Measurements from ENCODE around the gene CNNM4.

Gene CNNM4

DNA sequence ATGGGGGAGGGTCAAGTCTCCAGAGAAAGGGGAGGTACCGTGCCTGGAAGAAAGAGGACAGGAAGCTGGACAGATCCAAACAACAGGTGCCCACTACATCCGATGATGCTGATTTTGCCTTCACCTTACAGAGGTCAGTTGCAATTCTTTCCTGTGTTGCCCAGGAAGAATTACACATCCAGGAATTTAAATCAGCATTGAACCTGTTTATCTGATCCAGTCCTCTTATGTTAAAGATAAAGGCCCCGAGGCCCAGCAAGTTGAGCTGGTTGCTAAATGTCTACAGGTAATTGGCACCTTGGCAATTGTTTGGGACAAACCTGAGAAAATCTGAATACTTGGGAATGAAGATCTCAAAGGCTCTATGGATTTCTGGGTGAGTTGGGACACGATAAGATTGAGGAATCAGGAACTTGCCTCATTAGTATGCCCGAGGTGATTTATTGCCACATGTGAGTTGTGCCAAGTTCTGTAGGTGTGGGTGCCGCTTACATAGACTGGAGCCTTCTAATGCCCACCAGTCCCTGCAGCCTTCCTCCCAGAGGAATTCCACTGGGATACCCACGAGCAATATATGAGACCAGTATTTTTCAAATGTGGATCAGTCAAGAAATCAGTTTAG is 6.9 kb upstream of the CNNM4 start:
- Histone ChIP-seq H2AFZ (ENCODE audit: low read depth, low read length) (no peak overlapping the region), H3K36me3 (replicated peaks; ENCODE audit: low read depth, low read length) (no peaks in the 10 kb centered on the region), H3K27me3 (ENCODE audit: low read depth, low read length) (no peaks in the 10 kb centered on the region), H3K4me3 (ENCODE audit: low read length) (no peak overlapping the region), H4K20me1 (ENCODE audit: insufficient read depth, low read length) (no peaks in the 10 kb centered on the region), H3K4me2 (ENCODE audit: low read length) (no peak overlapping the region), H3K79me2 (ENCODE audit: low read length) (no peaks in the 10 kb centered on the region), H3K27ac (ENCODE audit: low read length) (no peak overlapping the region), H3K9ac (ENCODE audit: low read length) (no peak overlapping the region), H3K9me3 (ENCODE audit: insufficient read depth, low read length) (no peaks in the 10 kb centered on the region), H3K4me1 (ENCODE audit: low read length) (no peaks in the 10 kb centered on the region)
- TF ChIP-seq, protein P1, sequence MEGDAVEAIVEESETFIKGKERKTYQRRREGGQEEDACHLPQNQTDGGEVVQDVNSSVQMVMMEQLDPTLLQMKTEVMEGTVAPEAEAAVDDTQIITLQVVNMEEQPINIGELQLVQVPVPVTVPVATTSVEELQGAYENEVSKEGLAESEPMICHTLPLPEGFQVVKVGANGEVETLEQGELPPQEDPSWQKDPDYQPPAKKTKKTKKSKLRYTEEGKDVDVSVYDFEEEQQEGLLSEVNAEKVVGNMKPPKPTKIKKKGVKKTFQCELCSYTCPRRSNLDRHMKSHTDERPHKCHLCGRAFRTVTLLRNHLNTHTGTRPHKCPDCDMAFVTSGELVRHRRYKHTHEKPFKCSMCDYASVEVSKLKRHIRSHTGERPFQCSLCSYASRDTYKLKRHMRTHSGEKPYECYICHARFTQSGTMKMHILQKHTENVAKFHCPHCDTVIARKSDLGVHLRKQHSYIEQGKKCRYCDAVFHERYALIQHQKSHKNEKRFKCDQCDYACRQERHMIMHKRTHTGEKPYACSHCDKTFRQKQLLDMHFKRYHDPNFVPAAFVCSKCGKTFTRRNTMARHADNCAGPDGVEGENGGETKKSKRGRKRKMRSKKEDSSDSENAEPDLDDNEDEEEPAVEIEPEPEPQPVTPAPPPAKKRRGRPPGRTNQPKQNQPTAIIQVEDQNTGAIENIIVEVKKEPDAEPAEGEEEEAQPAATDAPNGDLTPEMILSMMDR (IDR thresholded peaks at IDR 0.05; ENCODE audit: low read depth, low read length): no peak
- no peak for TF ChIP-seq EZH2phosphoT487 (IDR thresholded peaks at IDR 0.05; ENCODE audit: low read depth)

DNA sequence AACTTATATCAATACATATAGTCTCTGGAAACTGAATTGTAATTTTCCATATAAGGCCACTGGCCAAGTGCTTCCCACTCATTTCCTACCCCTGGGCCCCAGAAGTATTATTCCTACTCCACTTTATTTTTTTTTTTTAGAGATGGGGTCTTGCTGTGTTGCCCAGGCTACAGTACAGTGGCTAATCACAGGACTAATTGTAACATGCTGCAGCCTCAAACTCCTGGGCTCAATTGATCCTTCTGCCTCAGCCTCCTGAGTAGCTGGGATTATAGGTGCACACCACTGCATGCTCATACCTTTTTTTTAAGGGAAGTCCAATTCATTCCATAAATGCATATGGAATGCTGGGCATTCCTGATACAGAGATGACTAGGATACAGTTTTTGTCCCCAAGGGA is 6.4 kb upstream of the CNNM4 start:
- Histone ChIP-seq H2AFZ (ENCODE audit: low read depth, low read length) (no peak overlapping the region), H3K9me3 (ENCODE audit: insufficient read depth, low read length) (no peaks in the 10 kb centered on the region), H4K20me1 (ENCODE audit: insufficient read depth, low read length) (no peaks in the 10 kb centered on the region), H3K4me1 (ENCODE audit: low read length) (no peaks in the 10 kb centered on the region), H3K36me3 (replicated peaks; ENCODE audit: low read depth, low read length) (no peaks in the 10 kb centered on the region), H3K9ac (ENCODE audit: low read length) (no peak overlapping the region), H3K27me3 (ENCODE audit: low read depth, low read length) (no peaks in the 10 kb centered on the region), H3K4me2 (ENCODE audit: low read length) (no peak overlapping the region), H3K4me3 (ENCODE audit: low read length) (no peak overlapping the region), H3K79me2 (ENCODE audit: low read length) (no peaks in the 10 kb centered on the region), H3K27ac (ENCODE audit: low read length) (no peak overlapping the region)
- TF ChIP-seq, protein P1 (IDR thresholded peaks at IDR 0.05; ENCODE audit: low read depth, low read length): no peak
- no peak for TF ChIP-seq EZH2phosphoT487 (IDR thresholded peaks at IDR 0.05; ENCODE audit: low read depth)

DNA sequence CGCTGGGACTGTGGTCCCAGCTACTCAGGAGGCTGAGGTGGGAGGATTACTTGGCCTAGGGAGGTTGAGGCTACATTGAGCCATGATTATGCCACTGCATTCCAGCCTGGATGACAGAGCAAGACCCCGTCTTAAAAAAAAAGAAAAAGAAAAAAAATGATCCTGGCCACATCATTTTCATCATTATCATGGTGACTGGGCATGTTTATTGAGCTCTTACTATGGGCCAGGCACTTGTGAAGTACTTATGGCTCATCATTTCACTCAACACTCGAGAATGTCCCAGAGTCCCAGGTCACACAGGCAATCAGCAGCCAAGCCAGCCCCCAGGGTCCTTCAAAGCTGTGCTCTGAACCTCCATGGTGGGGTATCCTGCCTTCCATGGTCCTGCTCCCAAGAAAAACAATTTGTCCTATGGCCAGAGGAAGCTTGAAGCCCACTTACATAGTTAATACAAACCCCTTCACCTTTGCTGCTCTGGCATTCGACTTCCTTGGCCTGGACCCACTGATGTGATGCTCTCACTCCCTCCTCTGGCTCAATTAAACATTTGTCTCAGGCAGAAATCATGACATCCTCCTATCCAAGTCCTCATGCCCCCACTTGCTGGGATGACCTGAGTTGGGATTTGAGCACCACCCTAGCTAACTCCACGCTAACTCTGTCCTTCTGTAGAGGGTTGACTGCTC is 3.8 kb upstream of the CNNM4 start:
- H3K79me2 ChIP-seq (ENCODE audit: low read length): no peaks in the 10 kb centered on the region
- H3K9me3 ChIP-seq (ENCODE audit: insufficient read depth, low read length): no peaks in the 10 kb centered on the region
- no peak overlapping the region for H2AFZ ChIP-seq (ENCODE audit: low read depth, low read length)
- no peak overlapping the region for H3K27ac ChIP-seq (ENCODE audit: low read length)
- no peaks in the 10 kb centered on the region for H3K36me3 ChIP-seq (replicated peaks; ENCODE audit: low read depth, low read length)
- H3K4me3 ChIP-seq (ENCODE audit: low read length): no peak overlapping the region
- peaks cover 15% of the 10 kb centered on the region for H3K4me1 ChIP-seq (ENCODE audit: low read length)
- no peaks in the 10 kb centered on the region for H4K20me1 ChIP-seq (ENCODE audit: insufficient read depth, low read length)
- H3K27me3 ChIP-seq (ENCODE audit: low read depth, low read length): no peaks in the 10 kb centered on the region
- TF ChIP-seq, protein P1 (IDR thresholded peaks at IDR 0.05; ENCODE audit: low read depth, low read length): no peak
- no peak for TF ChIP-seq EZH2phosphoT487 (IDR thresholded peaks at IDR 0.05; ENCODE audit: low read depth)
- H3K4me2 ChIP-seq (ENCODE audit: low read length): no peak overlapping the region
- no peak overlapping the region for H3K9ac ChIP-seq (ENCODE audit: low read length)

DNA sequence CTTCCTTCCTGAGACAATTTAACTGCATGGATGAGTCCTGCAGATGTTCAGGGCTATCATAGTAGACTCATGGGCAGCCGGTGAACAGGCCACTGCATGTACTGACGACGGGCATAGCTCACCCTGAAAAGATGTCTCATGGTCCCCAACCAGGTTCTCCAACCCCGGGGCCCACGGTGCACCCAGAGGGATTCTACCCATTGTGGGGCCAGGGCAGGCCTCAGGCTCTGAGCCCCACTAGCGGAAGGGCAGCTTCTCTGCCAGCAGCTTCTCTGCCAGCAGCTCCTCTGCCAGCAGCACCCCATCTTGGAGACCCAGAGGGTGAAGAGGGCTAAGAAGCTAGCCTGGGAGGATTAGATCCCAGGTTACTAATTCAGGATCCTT is 3.2 kb upstream of the CNNM4 start:
- no peaks in the 10 kb centered on the region for H3K79me2 ChIP-seq (ENCODE audit: low read length)
- no peak overlapping the region for H3K4me3 ChIP-seq (ENCODE audit: low read length)
- no peaks in the 10 kb centered on the region for H3K27me3 ChIP-seq (ENCODE audit: low read depth, low read length)
- H3K4me2 ChIP-seq (ENCODE audit: low read length): no peak overlapping the region
- H2AFZ ChIP-seq (ENCODE audit: low read depth, low read length): no peak overlapping the region
- H3K9me3 ChIP-seq (ENCODE audit: insufficient read depth, low read length): no peaks in the 10 kb centered on the region
- no peaks in the 10 kb centered on the region for H3K36me3 ChIP-seq (replicated peaks; ENCODE audit: low read depth, low read length)
- no peak overlapping the region for H3K9ac ChIP-seq (ENCODE audit: low read length)
- H4K20me1 ChIP-seq (ENCODE audit: insufficient read depth, low read length): no peaks in the 10 kb centered on the region
- TF ChIP-seq EZH2phosphoT487 (IDR thresholded peaks at IDR 0.05; ENCODE audit: low read depth): no peak
- TF ChIP-seq, protein P1 (IDR thresholded peaks at IDR 0.05; ENCODE audit: low read depth, low read length): no peak
- H3K27ac ChIP-seq (ENCODE audit: low read length): no peak overlapping the region
- H3K4me1 ChIP-seq (ENCODE audit: low read length): peaks cover 20% of the 10 kb centered on the region

Measured in OCI-LY3 (cell line).